Activated naive CD8-positive, alpha-beta T cell treated with anti-CD3 and anti-CD28 coated beads, Interleukin-2, amount 50 U/mL, for 16 hours (primary cell): ENCODE measurements around the gene TMEM45A.
A peak's percentile ranks its signal among the peaks of the same experiment; 100 is the strongest.
"Not testable (repeated sequence)": the region's sequence is repeated elsewhere in the genome, so short reads cannot be mapped to it uniquely, and the experiment has no call there.

ENCODE experiments used
- DNase-seq: peaks from one replicate; pipeline ENCODE4 v3.0.0-alpha.2; 2020; ENCODE audit warnings: low read depth, low spot score

TMEM45A gene

GRCh38 chr3:100575704-100576103 lies 83.3 kb downstream of the TMEM45A start:
- DNase-seq, result no peak

GRCh38 chr3:100577382-100578008 lies 85.1 kb downstream of the TMEM45A start:
- DNase-seq, result no peak

GRCh38 chr3:100578646-100579045 lies 86.2 kb downstream of the TMEM45A start:
- DNase-seq, result no peak

GRCh38 chr3:100580147-100580546 lies 87.7 kb downstream of the TMEM45A start:
- DNase-seq, result no peak

- DNase-seq, result no peak
Observed at GRCh38 chr3:100581650-100582049, 89.2 kb downstream of the TMEM45A start.

- not testable (repeated sequence) for DNase-seq
Observed at GRCh38 chr3:100582157-100582556, 89.7 kb downstream of the TMEM45A start.

- DNase-seq, result no peak
Observed at GRCh38 chr3:100584101-100584660, 91.8 kb downstream of the TMEM45A start.

GRCh38 chr3:100586832-100587231 lies 94.4 kb downstream of the TMEM45A start:
- DNase-seq, result no peak

- DNase-seq, result no peak
Observed at GRCh38 chr3:100588251-100588650, 95.8 kb downstream of the TMEM45A start.

- DNase-seq, result peak; percentile 30
Observed at GRCh38 chr3:100590114-100590839, 97.9 kb downstream of the TMEM45A start.

- DNase-seq, result no peak
Observed at GRCh38 chr3:100590840-100591147, 98.4 kb downstream of the TMEM45A start.

GRCh38 chr3:100591411-100591810 lies 99.0 kb downstream of the TMEM45A start:
- DNase-seq, result no peak

GRCh38 chr3:100600181-100601042 lies 108.0 kb downstream of the TMEM45A start:
- no peak for DNase-seq

- no peak for DNase-seq
Observed at GRCh38 chr3:100602506-100603444, 110.4 kb downstream of the TMEM45A start.

GRCh38 chr3:100603469-100603868 lies 111.0 kb downstream of the TMEM45A start:
- DNase-seq, result no peak

GRCh38 chr3:100605358-100605757 lies 112.9 kb downstream of the TMEM45A start:
- DNase-seq, result no peak

GRCh38 chr3:100606894-100607512 lies 114.6 kb downstream of the TMEM45A start:
- no peak for DNase-seq

- no peak for DNase-seq
Observed at GRCh38 chr3:100609305-100609704, 116.9 kb downstream of the TMEM45A start, which contains the start of gene ADGRG7. Gene ADGRG7, plus strand, starts transcription at chr3:100609601. Its CDS starts 256 bp downstream, at chr3:100609857.

- DNase-seq, result no peak
Observed at GRCh38 chr3:100609963-100610362, 117.5 kb downstream of the TMEM45A start.

GRCh38 chr3:100611221-100611620 lies 118.8 kb downstream of the TMEM45A start:
- DNase-seq, result no peak
